HG02798 (cell line): ENCODE results near the gene UGT2B15.
A peak's percentile ranks its signal among the peaks of the same experiment; 100 is the strongest.
"Not testable (repeated sequence)": the region's sequence is repeated elsewhere in the genome, so short reads cannot be mapped to it uniquely, and the experiment has no call there.

Experiments used
- ATAC-seq: cut with Tn5 transposase; IDR thresholded peaks from one replicate; pipeline ENCODE4 v1.9.1; 2021; ENCODE audit warnings: mild to moderate bottlenecking; ENCODE audit not compliant: unreplicated experiment, poor library complexity

The UGT2B15 gene

DNA sequence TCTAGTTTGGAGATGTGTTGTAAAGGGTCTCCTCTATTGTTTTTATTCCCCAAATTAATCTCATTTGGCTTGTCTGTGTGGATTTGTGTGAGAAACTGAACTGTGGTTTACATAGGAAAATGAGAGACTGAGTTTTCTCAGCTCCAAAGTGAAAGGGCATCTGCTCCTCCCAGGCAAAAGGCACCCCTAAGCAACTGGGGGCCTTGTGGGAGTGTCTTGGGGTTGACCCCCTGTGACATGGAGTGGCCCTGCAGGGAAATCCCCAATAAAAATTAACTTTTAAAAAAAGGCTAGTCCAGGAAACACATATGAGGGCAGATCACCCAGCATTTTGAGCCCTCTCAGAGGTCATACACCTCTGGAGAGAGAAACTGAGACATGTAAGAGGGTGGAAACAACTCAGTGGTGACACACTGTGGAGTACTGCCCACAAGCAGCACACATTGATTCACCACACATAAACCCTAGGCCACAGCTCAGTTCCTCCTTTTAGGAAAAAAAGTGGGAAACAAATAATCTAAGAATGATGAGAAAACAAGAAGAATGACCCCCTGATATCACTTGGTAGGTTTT, 13.3 kb downstream of the UGT2B15 start:
- peak; percentile 75 for ATAC-seq

- ATAC-seq = peak; percentile 61
Measured at GRCh38 chr4:68656445-68656973, 13.9 kb downstream of the UGT2B15 start.

GRCh38 chr4:68655764-68656444, 14.5 kb downstream of the UGT2B15 start:
- ATAC-seq = peak; percentile 29

- no peak for ATAC-seq
Measured at GRCh38 chr4:68654946-68655721, 15.3 kb downstream of the UGT2B15 start.

- no peak for ATAC-seq
Measured at GRCh38 chr4:68651932-68652331, 18.5 kb downstream of the UGT2B15 start.

- no peak for ATAC-seq
Measured at GRCh38 chr4:68630371-68630770, 40.1 kb downstream of the UGT2B15 start.

DNA sequence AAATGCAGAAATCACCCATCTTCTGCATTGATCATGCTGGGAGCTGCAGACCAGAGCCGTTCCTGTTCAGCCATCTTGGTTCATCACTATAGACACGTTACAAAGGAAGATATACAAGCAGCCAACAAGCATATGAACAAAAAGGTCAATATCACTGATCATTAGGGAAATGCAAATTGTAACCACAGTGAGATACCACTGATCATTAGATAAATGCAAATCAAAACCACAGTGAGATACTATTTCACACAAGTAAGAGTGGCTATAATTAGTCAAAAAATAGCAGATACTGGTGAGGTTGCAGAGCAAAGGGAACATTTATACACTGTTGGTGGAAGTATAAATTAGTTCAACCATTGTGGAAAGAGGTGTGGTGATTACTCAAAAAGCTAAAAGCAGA, 47.7 kb downstream of the UGT2B15 start:
- not testable (repeated sequence) for ATAC-seq

DNA sequence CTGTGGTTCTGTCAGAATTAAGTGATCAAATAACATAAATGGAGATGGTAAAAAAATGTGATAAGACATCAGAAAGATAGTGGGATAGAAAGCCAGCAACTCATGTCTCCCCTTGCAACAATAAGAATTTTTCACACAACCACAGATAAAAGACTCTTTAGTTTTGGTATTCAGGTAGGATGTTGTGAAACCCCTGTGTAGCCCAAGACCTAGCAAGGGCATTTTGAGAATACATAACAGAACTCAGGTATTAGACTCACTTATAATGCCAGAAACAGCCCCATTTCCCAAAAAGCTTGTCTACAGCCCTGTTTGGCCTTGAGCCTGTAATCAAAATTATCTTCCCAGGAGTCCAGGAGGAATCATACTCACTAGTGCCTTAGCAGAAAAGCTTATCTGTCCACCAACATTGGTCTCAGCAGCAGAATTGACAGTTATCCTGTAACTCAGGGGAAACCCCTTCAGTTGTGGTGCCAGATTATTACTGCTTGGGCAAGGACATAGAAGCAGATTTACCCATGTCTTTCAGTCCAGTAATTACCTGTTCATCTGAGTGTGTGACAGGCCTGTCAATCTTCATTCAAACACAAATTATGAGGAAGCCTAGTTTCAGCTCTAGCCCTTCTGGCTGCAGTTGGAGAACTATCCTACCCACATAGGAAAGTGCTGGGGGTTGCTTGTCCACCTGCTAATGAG, 53.3 kb downstream of the UGT2B15 start:
- ATAC-seq = no peak

- ATAC-seq = no peak
Measured at GRCh38 chr4:68615699-68616422, 54.6 kb downstream of the UGT2B15 start.

DNA sequence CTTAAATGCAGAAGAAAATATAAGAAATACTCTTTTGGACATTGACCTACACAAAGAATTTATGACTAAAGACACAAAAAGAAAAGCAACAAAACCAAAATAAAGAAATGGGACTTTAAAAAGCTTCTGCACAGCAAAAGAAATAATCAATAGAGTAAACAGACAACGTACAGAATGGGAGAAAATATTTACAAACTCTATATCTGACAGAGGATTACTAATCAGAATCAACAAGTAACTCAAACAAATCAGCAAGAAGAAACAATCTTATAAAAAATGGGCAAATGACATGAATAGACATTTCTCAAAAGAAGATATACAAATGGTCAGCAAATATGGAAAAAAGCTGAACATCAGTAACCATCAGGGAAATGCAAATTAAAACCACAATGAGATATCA, 56.7 kb downstream of the UGT2B15 start:
- no peak for ATAC-seq

DNA sequence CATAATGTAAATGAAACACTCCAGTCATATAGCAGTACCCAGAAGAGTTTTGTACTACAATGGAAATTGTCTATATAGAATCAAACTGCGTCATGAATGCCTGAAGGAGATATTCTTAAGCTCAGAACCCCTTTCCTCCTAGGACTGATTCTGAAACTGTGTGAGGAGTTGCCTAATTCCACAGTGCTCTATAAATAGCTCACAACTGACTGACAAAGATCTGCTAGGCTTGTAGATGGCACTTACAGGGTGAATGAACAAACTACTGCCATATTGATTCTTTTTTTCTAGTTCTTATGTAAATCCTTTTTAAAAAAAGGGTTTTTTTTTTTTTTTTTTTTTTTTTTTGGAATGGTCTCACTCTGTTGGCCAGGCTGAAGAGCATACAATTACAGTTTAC, 64.2 kb downstream of the UGT2B15 start:
- ATAC-seq = no peak

- no peak for ATAC-seq
Measured at GRCh38 chr4:68599150-68599549, 71.3 kb downstream of the UGT2B15 start.

DNA sequence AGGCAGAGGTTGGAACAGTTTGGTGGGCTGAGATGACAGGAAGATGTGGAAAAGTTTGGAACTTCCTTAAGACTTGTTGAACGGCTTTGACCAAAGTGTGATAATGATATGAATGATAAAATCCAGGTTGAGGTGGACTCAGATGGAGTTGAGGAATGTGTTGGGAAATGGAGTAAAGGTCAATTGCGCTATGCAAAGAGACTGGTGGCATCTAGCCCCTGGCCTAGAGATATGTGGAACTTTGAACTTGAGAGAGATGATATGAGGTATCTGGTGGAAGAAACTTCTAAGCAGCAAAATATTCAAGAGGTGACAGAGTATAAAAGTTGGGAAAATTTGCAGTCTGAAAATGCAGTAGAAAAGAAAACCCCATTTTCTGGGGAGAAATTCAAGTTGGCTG, 73.0 kb downstream of the UGT2B15 start:
- no peak for ATAC-seq
